SK-N-SH (cell line): ENCODE measurements around the gene PLCL2.

Experiments used
- CTCF ChIP-seq: fragments of 200-600 bp; sonication (generic); IDR thresholded peaks from 2 replicates; pipeline ENCODE4 v1.6.1; 2017; ENCODE audit warnings: antibody characterized with exemption, mild to moderate bottlenecking, moderate library complexity
- FOXM1 ChIP-seq: IDR thresholded peaks from 2 replicates; pipeline ENCODE4 v1.4.0; 2012; ENCODE audit warnings: low read depth, mild to moderate bottlenecking
- JUND ChIP-seq: IDR thresholded peaks from 2 replicates; pipeline ENCODE4 v1.4.0; 2012
- MXI1 ChIP-seq: IDR thresholded peaks from 2 replicates; pipeline ENCODE4 v1.6.1; 2012; ENCODE audit warnings: mild to moderate bottlenecking, low read depth, low read length, improper control_type of control experiment
- POLR2AphosphoS5 ChIP-seq: IDR thresholded peaks from 2 replicates; pipeline ENCODE4 v1.6.1; 2012; ENCODE audit warnings: low read depth, low read length
- RCOR1 ChIP-seq: fragments of 150-350 bp; IDR thresholded peaks from 2 replicates; pipeline ENCODE4 v1.6.1; 2017; ENCODE audit warnings: antibody characterized with exemption, low read length
- YY1 ChIP-seq: IDR thresholded peaks from 2 replicates; pipeline ENCODE4 v1.4.0; 2012; ENCODE audit warnings: low read depth, mild to moderate bottlenecking
- TF ChIP-seq, protein P1 (sequence below): IDR thresholded peaks from 2 replicates; pipeline ENCODE4 v1.4.0; 2012; ENCODE audit warnings: low read depth
- TF ChIP-seq, protein P2 (sequence below): fragments of 150-350 bp; IDR thresholded peaks from 2 replicates; pipeline ENCODE4 v1.6.1; 2017; ENCODE audit warnings: antibody characterized with exemption, low read length, low read depth, borderline replicate concordance

DNA sequence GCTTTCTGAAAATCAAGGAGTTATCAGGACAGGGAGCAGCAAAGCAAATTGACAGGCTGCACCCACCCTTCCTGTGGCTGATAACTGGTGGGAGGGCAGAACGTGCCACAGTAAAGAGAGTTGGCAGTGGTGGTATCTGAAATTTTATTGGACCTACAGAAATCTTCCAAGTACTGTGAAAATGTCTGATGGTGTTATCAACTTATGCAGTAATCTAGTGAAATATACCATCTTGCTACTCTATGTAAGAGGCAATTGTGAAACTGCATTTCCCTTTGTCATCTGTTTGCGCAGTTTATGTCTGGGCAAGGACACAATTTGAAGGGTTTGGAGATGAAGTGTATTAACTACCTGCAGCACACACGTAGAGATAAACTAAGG is 1.5 kb downstream of the PLCL2 start:
- TF ChIP-seq YY1 (no peak), CTCF (no peak), RCOR1 (no peak), FOXM1 (no peak), JUND (no peak), MXI1 (no peak), POLR2AphosphoS5 (no peak)
- TF ChIP-seq, protein P1, sequence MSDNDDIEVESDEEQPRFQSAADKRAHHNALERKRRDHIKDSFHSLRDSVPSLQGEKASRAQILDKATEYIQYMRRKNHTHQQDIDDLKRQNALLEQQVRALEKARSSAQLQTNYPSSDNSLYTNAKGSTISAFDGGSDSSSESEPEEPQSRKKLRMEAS = no peak
- TF ChIP-seq, protein P2, sequence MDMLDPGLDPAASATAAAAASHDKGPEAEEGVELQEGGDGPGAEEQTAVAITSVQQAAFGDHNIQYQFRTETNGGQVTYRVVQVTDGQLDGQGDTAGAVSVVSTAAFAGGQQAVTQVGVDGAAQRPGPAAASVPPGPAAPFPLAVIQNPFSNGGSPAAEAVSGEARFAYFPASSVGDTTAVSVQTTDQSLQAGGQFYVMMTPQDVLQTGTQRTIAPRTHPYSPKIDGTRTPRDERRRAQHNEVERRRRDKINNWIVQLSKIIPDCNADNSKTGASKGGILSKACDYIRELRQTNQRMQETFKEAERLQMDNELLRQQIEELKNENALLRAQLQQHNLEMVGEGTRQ = no peak
